Brain microvascular endothelial cell (primary cell): ENCODE measurements around the gene ZNF804A.
"Not testable (repeated sequence)": the region's sequence is repeated elsewhere in the genome, so short reads cannot be mapped to it uniquely, and the experiment has no call there.

ENCODE experiments used
- DNase-seq: peaks from one replicate; pipeline ENCODE4 v3.0.0-alpha.2; 2020
- H3K27ac ChIP-seq: fragments of 250-450 bp; sonication (Bioruptor Pico); 2 replicates; pipeline ENCODE4 v1.5.1; 2020; ENCODE audit warnings: mild to moderate bottlenecking, moderate library complexity
- H3K27me3 ChIP-seq: fragments of 250-450 bp; sonication (Bioruptor Pico); replicated peaks from 2 replicates; pipeline ENCODE4 v1.5.1; 2020; ENCODE audit warnings: mild to moderate bottlenecking
- H3K36me3 ChIP-seq: fragments of 250-450 bp; sonication (Bioruptor Pico); replicated peaks from 2 replicates; pipeline ENCODE4 v1.5.1; 2020; ENCODE audit warnings: mild to moderate bottlenecking
- H3K4me3 ChIP-seq: 2 replicates; pipeline ENCODE4 v1.5.1; 2011; ENCODE audit warnings: low read depth, mild to moderate bottlenecking, control low read depth, low read length, moderate library complexity
- in situ Hi-C: cut with HindIII; loops from 2 replicates; pipeline ENCODE4 v1.10.0; 2017; ENCODE audit warnings: low sequenced_read_pairs, low pct_ligation_motif_present
- TF ChIP-seq, protein P1 (sequence below): IDR thresholded peaks from 2 replicates; pipeline ENCODE4 v1.5.1; 2011; ENCODE audit warnings: low read depth, mild to moderate bottlenecking, moderate library complexity, low read length, control low read depth, inconsistent platforms; ENCODE audit errors: missing control alignments

ZNF804A gene

DNA sequence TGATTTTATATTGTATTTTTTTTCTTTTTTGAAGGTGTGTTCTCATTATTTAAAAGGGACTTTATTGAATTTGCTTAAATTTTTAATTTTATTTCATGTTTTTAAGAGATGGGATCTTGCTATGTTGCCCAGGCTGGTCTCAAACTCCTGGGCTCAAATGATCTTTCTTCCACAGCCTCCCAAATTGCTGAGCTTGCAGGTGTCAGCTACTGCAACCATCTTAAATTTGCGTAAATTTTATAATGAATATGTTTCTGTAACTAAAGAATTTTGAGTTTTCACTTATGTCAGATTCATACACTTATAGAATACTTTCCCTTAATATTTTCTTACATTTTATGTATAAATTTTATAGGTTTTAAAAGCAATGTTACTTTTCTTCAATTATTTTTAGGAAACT, 157.8 kb downstream of the ZNF804A start:
- H3K4me3 ChIP-seq = no peak overlapping the region
- TF ChIP-seq, protein P1, sequence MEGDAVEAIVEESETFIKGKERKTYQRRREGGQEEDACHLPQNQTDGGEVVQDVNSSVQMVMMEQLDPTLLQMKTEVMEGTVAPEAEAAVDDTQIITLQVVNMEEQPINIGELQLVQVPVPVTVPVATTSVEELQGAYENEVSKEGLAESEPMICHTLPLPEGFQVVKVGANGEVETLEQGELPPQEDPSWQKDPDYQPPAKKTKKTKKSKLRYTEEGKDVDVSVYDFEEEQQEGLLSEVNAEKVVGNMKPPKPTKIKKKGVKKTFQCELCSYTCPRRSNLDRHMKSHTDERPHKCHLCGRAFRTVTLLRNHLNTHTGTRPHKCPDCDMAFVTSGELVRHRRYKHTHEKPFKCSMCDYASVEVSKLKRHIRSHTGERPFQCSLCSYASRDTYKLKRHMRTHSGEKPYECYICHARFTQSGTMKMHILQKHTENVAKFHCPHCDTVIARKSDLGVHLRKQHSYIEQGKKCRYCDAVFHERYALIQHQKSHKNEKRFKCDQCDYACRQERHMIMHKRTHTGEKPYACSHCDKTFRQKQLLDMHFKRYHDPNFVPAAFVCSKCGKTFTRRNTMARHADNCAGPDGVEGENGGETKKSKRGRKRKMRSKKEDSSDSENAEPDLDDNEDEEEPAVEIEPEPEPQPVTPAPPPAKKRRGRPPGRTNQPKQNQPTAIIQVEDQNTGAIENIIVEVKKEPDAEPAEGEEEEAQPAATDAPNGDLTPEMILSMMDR = no peak
- H3K36me3 ChIP-seq = no peaks in the 10 kb centered on the region
- in situ Hi-C loops = no loop called here
- no peak for DNase-seq
- no peak overlapping the region for H3K27ac ChIP-seq
- H3K27me3 ChIP-seq = no peaks in the 10 kb centered on the region

DNA sequence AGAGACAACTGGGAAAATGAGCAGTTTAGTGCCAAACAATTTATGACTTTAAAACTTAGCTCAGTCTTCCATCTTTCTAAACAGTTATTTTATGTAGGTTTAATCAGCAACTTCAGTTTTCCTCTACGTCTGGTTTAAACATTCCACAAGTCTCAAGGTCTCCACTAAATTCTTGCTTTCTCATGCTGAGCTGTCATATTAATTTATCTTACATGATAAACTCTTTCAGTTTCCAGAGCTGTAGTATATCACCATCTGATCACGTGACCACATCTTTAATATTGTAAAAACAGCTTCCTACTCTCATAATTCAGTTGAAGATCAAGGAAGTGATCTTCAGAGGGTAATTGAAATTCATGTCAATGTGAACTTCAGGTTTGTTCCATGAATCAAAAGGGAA, 158.6 kb downstream of the ZNF804A start:
- no peak overlapping the region for H3K27ac ChIP-seq
- H3K4me3 ChIP-seq = no peak overlapping the region
- H3K27me3 ChIP-seq = no peaks in the 10 kb centered on the region
- in situ Hi-C loops = no loop called here
- H3K36me3 ChIP-seq = no peaks in the 10 kb centered on the region
- DNase-seq = no peak
- TF ChIP-seq, protein P1 = no peak

DNA sequence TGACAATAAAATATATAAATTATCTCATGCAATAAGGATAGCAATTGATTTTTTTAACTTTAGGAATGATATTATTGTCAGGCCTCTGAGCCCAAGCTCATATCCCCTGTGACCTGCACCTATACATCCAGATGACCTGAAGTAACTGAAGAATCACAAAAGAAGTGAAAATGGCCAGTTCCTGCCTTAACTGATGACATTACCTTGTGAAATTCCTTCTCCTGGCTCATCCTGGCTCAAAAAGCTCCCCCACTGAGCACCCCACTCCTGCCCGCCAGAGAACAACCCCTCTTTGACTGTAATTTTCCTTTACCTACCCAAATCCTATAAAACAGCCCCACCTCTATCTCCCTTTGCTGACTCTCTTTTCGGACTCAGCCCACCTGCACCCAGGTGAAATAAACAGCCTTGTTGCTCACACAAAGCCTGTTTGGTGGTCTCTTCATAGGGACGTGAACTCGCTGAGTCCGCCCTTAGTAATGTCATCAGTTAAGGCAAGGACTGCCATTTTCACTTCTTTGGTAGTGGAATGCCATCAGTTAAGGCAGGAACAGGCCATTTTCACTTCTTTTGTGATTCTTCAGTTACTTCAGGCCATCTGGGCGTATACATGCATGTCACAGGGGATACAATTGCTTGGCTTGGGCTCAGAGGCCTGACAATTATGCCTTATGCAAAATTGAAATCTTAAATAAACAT, 161.4 kb downstream of the ZNF804A start:
- in situ Hi-C loops, DNase-seq, H3K27ac ChIP-seq: not testable (repeated sequence)

DNA sequence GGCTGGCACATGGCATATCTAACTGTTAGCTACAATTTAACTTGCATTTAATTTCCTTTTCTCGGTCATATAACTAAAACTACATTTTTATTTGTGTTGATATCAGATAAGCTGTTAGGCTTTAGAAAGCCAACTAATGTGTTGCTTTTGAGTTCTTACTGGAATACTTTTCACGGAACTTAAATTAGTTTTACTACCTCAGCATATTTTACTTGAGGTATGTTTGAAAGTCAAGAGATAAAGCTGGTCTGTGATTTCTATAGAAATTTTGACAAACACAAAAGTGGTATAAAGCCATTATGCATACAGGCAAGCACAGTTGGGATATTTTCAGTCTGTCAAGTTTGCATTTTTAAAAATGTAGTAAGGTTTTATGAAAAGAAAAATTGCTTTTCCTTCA, 162.6 kb downstream of the ZNF804A start:
- no peak for DNase-seq
- in situ Hi-C loops = no loop called here
- TF ChIP-seq, protein P1 = no peak
- H3K36me3 ChIP-seq = no peaks in the 10 kb centered on the region
- no peak overlapping the region for H3K27ac ChIP-seq
- no peaks in the 10 kb centered on the region for H3K27me3 ChIP-seq
- H3K4me3 ChIP-seq = no peak overlapping the region

More for the DNA sequence above, 161.4 kb downstream of the ZNF804A start:
- not testable (repeated sequence) for H3K4me3 ChIP-seq, H3K36me3 ChIP-seq, H3K27me3 ChIP-seq

DNA sequence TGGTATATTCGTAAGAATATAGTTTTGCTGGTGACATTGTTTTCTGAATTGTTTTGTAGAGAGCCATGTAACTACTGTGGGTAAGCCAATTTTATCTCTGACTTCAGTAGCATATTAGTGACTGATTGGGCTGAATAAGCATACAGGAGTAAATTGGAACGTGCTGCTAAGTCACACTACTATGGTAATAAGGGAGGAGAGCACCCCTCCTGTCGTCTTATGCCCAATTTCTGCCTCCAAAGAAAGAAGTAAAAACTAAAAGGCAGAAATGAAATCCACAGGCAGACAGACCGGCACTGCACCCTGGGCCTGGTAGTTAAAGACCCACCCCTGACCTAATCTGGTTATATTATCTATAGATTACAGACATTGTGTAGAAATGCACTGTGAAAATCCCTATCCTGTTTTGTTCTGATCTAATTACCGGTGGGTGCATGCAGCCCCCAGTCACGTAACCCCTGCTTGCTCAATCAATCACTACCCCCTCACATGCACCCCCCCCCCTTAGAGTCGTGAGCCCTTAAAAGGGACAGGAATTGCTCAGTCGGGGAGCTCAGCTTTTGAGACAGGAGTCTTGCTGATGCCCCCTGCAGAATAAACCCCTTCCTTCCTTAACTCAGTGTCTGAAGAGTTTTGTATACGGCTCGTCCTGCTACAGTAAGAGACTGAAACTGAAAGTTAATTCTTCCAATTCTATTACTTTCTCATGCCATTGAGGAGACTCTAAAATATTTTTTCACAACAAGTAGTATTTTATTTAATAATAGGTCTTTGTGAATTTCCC, 167.0 kb downstream of the ZNF804A start:
- Histone ChIP-seq H3K27me3 (no peaks in the 10 kb centered on the region), H3K27ac (no peak overlapping the region), H3K36me3 (no peaks in the 10 kb centered on the region), H3K4me3 (no peak overlapping the region)
- DNase-seq = no peak
- TF ChIP-seq, protein P1 = no peak
- in situ Hi-C loops = no loop called here

DNA sequence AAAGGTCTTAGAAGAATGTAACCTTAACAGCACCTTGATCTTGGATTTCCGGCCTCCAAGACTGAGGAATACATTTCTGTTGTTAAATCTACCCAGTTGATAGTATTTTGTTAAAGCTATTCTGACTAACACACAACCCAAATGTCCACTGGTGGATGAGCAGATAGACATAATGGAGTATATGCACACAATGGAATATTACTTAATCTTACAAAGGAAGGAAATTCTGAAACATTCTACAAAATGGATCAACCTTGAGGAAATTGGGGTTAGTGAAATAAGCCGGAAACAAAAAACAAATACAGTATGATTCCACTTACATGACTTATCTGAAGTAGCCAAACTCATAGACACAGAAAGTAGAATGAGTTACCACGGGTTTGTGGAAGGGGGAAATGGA, 168.7 kb downstream of the ZNF804A start:
- H3K36me3 ChIP-seq = no peaks in the 10 kb centered on the region
- no peak overlapping the region for H3K4me3 ChIP-seq
- no peak for DNase-seq
- no peaks in the 10 kb centered on the region for H3K27me3 ChIP-seq
- H3K27ac ChIP-seq = no peak overlapping the region
- TF ChIP-seq, protein P1 = no peak
- in situ Hi-C loops = no loop called here
